ENCODE measurements around the gene AGPAT1.
"Not testable (repeated sequence)": the region's sequence is repeated elsewhere in the genome, so short reads cannot be mapped to it uniquely, and the experiment has no call there.

AGPAT1 gene, protein sequence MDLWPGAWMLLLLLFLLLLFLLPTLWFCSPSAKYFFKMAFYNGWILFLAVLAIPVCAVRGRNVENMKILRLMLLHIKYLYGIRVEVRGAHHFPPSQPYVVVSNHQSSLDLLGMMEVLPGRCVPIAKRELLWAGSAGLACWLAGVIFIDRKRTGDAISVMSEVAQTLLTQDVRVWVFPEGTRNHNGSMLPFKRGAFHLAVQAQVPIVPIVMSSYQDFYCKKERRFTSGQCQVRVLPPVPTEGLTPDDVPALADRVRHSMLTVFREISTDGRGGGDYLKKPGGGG

DNA sequence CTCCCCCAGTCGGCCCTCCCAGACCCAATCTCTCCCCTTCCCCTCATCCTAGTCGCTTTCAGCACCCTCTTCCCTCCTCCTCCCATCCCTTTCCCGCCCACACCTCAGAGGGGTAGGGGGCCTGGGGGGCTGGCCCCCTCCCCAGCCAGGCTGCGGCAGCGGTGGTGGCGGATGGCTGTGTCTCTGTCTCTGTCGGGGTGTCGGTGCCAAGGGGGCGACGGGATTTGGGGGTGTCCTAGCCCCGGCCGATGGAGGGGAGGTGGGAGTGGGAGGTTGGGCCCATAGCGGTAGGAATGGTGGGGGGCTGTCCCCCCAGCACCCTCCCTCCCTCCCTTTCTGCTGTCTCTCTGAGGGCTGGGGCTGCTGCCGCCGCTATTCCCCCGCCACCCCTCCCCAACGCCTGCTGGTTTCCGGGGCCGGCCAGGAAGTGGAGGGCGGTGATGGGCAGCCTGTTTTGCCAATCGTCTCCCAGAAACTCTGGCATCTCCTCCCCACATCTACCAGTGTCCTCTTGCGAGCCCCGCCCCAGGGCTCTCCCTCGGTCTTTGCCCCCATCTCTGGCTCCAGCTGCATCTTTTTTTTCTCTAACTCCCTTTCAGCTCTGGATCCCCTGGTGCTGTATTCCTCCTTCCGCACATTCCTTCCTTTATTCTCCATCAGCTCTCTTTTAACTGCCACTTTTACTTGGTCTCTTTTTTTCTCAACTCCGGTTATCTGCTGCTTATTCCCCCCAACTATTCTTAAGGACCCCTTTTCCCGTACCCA lies at the start of gene AGPAT1:
Gene AGPAT1 (minus strand): TSS at position 374 of the 765 bp plus-strand sequence. CDS start 4,588 bp downstream, outside the sequence.
- peak; percentile 75 for DNase-seq

DNA sequence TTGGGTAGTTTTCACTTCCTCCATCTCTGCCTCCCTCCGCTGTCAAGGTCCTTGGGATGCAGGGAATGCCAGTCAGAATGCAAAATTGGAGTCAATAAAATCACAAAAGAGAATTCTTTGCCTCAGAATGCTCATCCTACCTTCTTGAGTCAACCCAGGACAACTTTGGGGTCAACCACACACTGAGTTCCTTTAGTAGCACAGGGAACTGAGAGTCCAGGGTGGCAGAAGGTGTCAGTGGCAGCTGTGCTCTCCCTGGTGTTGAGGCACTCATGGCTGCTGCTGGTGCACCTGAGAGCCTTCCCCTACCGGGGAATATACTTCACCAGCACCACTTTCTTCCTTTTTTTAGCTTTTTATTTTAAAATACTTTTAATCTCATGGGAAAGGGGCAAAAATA lies 48.8 kb upstream of the AGPAT1 start:
- no peak for DNase-seq

DNA sequence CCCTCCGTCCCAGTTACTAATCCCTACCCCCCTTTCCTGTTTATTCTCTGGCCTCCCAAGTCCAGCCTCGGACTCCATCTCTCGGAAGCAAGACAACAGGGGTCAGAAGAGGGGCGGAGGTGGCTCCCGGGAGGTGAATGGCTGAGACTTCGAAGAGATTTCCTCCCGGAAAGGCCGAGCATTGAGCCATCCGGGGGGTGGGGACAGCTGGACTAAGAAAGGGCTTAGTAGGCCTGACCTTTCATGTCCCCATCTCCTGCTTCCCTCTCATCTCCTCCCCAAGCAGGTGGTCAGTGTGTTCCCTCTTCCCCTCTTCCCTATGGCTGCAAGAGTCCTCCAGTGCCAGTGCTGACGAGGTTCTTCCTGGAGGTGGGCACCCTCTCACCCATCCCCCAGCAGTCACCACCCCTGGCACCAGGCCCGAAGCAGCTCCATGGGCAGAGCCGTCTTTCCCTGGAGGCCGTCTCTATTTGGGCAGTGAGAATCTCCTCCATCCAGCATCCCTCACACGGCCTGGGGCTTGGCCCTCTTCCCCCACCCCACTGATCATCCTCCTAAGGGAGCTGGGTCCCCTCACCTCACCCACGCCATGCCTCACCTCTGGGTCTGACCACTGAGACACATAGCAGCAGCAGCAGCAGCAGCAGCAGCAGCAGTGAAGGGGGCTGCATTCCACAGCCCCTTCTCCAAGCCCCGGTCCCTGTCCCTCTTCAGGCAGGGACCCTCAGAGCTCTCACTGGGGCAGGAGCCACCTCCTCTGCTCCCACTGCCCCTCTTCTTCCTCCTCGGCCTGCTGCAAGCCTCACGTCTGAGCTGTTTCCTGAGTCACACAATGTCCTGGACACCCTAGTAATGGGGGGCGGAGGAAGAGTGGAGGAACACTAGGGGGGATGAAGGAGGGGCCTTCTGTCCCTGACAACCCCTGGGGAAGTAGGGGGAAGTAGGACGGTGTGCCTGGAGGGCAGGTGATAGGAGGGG lies 47.7 kb upstream of the AGPAT1 start, which contains the start of gene NOTCH4:
Gene NOTCH4 (minus strand): TSS at position 810 of the 978 bp plus-strand sequence. CDS start 139 bp downstream, at position 671.
- no peak for DNase-seq

DNA sequence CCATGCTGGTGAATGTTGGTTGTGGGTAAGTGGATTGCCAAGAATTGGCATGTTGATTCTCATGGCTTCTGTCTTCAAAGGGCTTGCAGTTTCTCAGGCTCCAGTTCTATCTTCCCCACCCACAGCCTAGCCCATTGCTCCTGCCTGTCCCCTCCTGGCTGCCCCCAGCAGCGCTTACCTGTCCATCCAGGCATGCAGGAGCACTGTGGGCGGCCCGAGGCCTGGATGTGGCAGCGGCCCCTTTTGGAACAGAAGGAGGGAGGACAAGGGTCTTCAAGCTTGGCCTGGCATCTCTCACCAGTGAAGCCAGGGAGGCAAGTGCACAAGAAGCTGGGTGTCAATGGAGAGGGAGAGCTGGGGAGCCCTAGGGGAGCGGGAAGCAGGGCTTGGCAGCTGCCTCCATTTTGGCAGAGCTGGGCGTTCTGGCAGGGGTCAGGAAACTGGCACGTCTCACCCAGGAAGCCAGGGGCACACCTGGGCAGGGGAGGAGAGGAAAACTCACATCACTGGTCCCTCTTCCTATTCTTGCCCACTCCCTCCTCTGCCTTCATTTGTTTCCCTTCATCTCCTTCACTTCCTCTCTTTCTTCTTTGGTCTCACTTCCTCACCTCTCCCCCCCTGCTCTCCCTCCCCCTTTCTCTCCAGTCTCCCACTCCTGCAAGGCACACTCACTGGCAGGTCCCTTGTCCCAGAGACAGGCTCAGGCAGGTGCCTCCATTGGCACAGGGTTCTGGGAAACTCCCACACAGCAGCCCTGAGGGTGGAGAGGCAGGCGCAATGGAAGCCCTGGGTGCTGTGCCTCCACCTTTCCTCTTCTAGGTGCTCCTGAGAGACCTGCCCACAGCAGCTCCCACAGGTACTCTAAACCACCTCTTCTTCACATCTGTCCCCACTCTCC lies 46.7 kb upstream of the AGPAT1 start:
- DNase-seq: no peak

DNA sequence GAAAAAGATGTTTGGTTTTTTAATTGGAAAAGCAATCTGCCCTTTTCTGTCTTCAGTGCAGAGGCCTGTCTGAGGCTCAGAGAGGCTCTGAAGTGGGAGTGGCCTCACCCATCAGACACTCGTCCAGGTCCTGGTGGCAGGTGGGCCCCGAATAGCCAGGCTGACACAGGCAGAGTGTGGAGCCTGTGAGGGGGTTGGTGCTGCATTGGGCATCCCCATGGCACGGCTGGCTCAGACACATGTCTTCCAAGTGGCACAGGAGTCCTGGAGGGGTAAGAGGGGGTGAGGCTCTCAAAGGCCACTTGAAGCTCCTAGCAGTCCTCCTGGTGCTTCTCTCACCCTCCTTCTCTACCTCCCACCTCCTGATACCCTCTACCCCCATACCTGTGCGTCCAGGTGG lies 44.1 kb upstream of the AGPAT1 start:
- no peak for DNase-seq

DNA sequence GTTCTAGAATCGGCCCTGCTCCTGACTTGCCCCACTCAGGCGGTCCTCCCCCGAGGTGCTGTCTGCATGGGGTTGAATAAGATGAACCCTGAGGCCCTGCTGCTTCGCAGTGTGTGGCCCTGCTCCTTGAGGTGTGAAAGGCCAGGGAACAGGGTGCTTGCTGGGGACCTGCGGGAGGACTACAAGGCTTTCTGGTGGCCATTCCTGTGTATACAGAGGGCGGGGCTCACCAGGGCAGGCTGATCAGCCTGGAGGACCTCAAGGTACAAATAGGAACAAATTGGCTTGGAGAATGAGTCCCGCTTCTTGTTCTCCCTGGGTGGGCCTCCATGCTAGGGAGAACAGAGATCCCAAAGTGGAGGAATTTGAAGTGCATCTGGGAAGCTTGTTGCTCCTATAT lies 42.3 kb upstream of the AGPAT1 start:
- DNase-seq: no peak

DNA sequence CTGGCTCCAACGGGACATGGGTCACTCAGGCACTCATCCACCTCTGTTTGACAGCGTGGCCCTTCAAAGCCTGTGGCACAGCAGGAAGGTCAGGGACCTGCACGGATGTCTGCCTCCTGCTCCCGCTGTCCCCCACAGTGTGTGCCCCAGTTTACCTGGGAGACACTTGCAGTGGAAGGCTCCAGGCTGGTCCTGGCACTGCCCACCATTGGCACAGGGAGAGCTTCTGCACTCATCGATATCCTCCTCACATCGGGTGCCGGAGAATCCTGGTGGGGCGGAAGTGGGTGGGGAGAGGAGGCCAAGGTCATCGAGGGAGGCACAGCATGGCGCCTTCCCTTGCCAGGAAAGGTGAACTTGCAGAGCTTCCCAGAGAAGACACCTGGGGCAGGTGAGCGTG lies 41.1 kb upstream of the AGPAT1 start:
- no peak for DNase-seq

DNA sequence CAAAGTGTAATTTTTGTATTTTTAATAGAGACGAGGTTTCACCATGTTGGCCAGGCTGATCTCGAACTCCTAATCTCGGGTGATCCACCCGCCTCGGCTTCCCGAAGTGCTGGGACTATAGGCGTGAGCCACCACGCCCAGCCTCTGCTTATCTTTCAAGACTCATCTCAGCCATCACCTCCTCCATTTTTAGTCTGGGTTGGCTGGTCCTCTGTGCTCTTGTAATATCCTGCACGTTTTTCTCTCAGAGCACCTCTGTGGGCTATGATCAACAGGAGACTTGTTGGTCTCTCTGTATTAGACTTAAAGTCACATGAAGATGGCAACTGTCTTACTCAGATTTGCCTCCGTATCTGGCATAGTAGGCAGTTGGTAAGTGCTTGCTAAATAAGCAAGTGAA lies 40.4 kb upstream of the AGPAT1 start:
- DNase-seq: no peak

DNA sequence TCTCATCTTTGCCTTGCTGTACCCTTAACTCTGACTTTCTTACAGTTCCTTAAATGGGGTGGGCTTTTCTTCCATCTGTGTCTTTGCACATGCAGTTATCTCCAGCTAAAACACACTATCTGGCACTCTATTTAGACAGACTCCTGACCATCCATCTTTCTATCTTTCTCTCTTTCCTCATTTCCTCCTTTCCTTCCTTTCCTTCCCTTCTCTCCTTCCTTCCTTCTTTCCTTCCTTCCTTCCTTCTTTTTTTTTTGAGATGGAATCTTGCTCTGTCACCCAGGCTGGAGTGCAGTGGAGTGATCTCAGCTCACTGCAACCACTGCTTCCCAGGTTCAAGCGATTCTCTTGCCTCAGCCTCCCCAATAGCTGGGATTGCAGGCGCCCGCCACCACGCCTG lies 39.7 kb upstream of the AGPAT1 start:
- no peak for DNase-seq

DNA sequence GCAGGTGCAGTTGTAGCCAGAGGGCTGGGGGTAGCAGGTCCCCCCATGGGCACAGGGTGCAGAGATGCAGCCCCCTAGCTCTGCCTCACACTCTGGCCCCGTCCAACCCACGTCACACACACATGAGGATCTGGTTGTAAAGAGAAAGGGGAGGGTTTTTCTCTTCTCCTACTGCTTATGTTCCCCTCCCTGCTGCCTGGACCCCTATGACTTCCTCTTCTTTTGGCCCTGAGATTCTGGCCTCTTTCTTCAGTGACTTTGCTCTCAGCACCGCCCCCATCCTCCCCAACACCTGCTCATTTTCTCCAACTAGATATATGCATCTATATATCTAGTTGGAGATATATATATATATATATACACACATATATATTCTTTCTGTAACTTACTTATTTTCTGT lies 38.2 kb upstream of the AGPAT1 start:
- DNase-seq: no peak

DNA sequence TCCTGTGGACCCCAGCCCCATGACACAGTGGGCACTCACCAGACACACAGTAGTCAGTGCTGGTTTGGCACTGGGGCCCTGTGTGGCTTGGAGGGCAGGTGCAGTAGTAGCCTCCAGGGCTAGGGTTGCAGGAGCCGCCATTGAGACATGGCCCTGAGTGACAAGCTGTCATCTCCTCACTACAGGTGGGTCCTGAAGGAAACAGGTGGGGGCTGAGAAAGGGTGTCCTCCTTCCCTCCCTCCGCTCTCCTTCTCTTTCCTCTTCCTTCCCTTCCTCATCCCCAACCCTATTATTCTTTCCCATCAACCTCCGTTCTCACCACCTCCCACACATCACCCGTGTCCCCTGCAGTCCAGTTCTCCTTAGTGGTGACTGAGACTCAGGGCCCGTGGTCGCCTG lies 37.8 kb upstream of the AGPAT1 start:
- DNase-seq: no peak

DNA sequence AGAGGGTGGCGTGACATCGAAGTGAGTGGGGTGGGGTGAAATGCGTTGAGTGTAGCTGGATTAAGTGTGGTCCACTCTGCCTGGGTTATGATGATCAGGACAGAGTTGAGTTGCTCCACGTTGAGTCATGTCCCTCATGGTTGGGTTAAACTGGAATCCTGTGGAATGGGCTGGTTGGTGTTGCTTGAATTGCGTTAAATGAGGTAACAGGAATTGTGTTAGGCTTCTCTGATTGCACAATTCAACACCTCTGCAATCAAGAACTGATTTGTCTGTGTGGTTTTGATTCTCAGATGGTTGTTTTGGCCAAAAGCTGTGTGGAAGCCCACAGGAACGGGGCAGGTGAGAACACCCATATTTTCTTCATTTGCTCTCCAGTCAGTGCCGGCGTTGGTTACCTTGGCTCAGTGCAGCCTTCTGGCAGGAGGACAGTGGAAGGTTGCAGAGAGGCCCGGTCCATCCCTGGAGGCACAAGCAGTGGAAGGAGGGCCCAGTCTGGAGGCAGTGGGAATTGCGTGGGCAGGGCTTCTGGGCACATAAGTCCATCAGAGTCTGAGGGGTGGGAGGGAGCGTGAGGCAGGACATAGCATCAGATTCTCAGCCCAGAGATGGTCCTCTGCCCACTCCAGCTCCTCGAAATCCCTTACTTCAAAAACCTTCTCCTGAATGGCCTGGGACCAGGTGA lies 36.3 kb upstream of the AGPAT1 start:
- no peak for DNase-seq

DNA sequence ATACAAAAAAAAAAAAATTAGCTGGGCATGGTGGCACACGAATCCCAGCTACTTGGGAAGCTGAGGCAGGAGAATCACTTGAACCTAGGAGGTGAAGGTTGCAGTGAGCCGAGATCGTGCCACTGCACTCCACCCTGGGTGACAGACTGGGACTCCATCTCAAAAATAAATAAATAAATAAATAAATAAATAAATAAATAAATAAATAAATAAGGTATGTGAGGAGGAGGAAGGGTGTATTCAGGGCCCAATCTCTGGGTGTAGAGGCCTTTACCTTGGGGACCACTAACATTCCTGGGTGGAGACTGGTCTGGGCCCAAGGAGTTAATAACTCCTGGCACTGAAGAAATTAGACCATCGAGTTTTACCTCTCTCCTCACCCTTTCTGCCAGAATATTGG lies 35.5 kb upstream of the AGPAT1 start:
- DNase-seq: not testable (repeated sequence)

DNA sequence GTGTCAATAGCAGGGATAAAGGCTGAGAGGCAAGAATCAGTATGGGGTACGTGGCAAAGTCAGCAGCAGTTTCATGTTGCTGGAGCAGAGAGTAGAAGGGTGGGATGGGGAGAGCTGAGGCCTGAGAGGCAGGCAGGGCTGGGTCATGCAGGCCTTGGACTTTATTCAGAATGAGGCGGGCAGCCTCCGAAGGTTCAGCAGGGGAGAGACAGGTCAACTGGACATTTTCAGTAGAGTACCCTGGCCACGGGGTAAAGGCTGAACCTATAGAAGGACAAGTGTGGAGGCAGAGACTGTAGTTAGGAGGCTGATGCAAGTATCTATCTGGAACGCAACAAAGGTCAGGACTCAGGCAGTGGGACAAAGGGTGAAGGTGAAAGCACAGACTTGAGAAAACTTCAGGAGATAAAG lies 34.3 kb upstream of the AGPAT1 start:
- no peak for DNase-seq

DNA sequence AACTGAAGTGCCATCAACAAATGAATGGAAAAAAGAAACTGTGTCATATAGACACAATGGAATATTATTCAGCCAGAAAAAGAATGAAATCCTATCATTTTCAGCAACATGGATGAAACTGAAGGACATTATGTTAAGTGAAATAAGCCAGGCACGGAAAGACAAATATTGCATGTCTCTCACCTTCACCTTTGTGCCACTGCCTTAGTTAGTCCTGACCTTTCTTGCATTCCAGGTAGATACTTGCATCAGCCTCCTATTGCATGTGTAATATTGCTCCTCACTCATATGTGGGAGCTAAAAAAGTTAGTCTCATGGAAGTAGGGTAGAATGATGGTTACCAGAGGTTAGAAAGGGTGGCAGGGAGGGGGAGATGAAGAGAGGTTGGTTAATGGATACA lies 33.1 kb upstream of the AGPAT1 start:
- no peak for DNase-seq

DNA sequence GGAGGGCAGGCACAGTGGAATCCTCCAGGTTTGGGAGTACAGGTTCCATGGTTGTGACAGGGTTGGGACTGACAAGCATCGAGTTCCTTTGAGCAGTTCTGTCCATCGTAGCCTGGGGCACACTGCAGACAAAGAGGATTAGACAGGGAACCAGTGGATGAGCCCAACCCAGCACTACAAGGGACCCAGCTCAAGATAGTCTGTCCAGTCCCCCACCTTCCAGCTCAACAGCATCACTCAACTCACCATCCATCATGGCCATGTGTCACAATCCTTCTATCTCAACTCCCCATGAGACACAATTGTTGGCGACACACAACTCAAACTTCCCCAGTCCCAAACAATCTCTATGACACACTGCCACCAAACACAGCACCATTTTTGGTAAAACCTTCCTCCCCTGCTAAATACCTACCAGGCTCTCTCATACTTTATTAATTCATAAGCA lies 28.4 kb upstream of the AGPAT1 start:
- no peak for DNase-seq

DNA sequence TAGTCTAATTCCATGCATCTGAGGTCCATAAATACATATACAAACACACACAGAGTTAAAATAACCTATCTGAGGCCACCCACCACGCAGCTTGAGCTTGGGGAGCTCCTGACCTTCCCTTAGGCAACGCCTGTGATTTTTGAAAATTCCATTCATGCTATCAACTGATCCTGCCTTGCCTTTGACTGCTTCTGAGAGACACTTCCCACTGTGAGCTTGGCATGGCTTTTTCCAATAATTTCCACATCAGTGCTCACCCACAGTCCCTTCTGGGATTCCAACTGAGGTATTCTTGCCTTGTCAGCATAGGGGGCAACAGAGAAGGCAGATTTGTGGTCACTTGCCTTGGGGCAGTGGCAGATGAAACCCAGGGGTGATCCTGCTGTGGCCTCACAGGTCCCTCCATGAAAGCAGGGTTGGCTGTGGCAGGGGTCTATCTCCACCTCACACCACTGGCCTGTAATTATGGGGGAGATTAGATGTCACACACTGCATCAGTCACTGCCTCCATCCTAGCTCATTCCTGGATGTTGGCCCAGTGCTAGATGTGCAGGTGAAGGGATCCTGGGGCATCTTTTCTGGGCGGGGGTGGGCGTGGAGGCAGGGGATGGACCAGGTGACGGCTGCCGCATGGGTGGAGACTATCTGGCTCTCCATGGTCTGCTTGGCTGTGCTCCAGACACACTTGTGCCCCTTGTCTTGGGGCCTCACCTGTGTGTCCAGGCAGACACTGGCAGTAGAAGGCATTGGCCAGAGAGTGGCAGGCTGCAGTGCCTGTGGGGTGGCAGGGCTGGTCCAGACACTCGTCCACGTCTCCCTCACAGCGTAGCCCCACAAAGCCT lies 27.8 kb upstream of the AGPAT1 start:
- no peak for DNase-seq

DNA sequence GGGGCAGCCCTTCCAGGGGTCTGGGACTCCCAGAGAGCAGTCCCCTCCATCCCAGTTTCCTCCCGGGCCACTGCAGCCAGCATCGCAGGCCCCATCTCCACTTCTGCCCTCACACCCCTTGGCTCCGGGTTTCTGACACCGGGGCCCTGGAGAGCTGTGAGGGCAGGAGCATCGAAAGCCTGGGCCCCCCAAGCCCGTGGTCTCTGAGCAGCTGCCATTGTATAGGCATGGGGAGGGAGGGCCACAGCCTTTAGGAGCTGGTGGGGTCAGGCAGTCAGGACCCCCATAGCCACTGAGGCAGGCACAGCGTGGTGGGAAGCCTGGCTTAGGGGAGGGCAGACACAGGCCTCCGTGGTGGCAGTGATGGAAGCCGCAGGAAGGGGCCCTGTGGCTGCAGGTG lies 26.3 kb upstream of the AGPAT1 start:
- DNase-seq: no peak

DNA sequence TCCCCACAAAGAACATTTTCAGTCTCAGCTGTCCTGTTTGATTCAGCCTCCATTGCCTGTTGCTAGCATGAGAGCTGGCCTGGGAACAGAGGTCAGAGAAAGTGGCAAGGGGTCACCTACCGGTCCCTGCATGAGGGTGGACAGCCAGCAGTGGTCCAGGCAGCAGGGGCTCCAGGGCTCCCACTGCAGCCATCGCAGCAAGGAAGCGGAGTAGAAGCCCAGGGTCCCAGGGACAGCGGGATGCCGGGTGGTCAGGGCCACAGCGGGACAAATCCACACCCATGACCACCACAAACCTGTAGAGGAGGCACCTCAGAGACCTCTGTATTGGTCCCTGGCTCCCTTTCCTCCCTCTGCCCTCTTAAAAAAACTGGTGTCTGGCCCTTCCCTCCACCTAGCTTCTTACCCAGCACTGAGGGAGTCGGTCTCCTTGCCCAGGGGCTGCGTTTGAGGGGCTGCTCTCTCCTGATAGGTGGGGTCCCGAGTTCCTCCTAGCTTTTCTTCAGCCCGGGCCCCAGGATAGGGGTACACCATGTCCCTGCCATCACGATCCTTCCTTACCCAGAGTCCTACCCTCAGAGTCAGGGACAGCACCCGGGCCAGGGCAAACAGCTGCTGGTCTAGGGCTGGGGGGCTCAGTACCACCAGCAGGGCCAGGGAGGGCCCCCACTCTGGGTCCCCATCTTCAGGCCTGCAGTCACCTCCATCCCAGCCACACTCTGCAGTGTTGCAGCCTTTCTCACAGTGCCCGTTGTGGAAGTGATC lies 25.0 kb upstream of the AGPAT1 start:
- DNase-seq: no peak

DNA sequence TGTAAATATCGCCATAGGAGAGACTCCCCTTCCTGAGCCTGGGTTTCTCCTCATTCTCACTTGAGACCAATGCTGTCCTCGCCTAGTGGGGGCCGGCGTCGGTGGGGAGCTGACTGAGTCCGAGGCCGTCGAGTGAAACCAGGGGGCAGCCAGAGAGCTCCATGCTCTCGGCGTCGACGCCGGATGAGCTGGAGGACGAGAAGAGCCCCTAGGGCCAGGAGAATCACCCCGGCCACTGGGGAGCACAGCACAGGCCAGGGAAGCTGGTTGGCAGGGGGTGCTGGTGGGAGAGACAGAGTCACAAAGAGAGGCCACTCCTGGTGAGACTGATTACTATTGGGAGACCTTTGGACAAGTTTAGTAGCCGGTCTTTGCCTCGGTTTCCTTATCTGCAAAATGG lies 23.0 kb upstream of the AGPAT1 start:
- no peak for DNase-seq
